ENCODE results near the gene STARD7.
"Not testable (repeated sequence)": the region's sequence is repeated elsewhere in the genome, so short reads cannot be mapped to it uniquely, and the experiment has no call there.

GRCh38 chr2:96160366-96160765 lies 48.3 kb downstream of the STARD7 start:
- not testable (repeated sequence) for TF ChIP-seq POLR2A (IDR thresholded peaks at IDR 0.05; ENCODE audit: low read length); GATA1 (IDR thresholded peaks at IDR 0.05; ENCODE audit: low read depth, low read length)
